HEK293T (cell line): ENCODE data around the gene SHMT2.
"Not testable (repeated sequence)": the region's sequence is repeated elsewhere in the genome, so short reads cannot be mapped to it uniquely, and the experiment has no call there.

Source experiments
- CTCF ChIA-PET: fragments of 350-600 bp; formaldehyde crosslinking; extraction: SDS; loops from one replicate; lab custom pipeline; 2021; ENCODE audit warnings: antibody characterized with exemption, inconsistent platforms; lab: Yijun Ruan, JAX
- POLR2A ChIA-PET: fragments of 350-600 bp; formaldehyde crosslinking; extraction: SDS; loops from one replicate; lab custom pipeline; 2020; ENCODE audit warnings: antibody characterized with exemption, inconsistent platforms; lab: Yijun Ruan, JAX
- DNase-seq: peaks from one replicate; pipeline ENCODE4 v3.0.0; 2012; ENCODE audit warnings: mixed read lengths; ENCODE audit errors: extremely low spot score
- ARNT ChIP-seq: fragments of 450-650 bp; IDR thresholded peaks from 2 replicates; pipeline ENCODE4 v1.6.1; 2017; ENCODE audit warnings: mild to moderate bottlenecking
- BHLHE40 ChIP-seq: fragments of 450-650 bp; IDR thresholded peaks from 2 replicates; pipeline ENCODE4 v1.6.1; 2016; ENCODE audit warnings: mild to moderate bottlenecking, moderate library complexity, borderline replicate concordance
- CTBP1 ChIP-seq: fragments of 450-650 bp; IDR thresholded peaks from 2 replicates; pipeline ENCODE4 v1.6.1; 2016; ENCODE audit warnings: borderline replicate concordance
- ELF4 ChIP-seq: fragments of 450-650 bp; IDR thresholded peaks from 2 replicates; pipeline ENCODE4 v1.6.1; 2017; ENCODE audit warnings: antibody characterized with exemption
- FOXA1 ChIP-seq: fragments of 450-650 bp; IDR thresholded peaks from 2 replicates; pipeline ENCODE4 v1.6.1; 2016; ENCODE audit warnings: mild to moderate bottlenecking
- FOXK2 ChIP-seq: fragments of 450-650 bp; IDR thresholded peaks from 2 replicates; pipeline ENCODE4 v1.6.1; 2016; ENCODE audit warnings: mild to moderate bottlenecking
- FOXM1 ChIP-seq: fragments of 450-650 bp; IDR thresholded peaks from 2 replicates; pipeline ENCODE4 v1.6.1; 2017; ENCODE audit warnings: mild to moderate bottlenecking, borderline replicate concordance
- HDGF ChIP-seq: fragments of 450-650 bp; IDR thresholded peaks from 2 replicates; pipeline ENCODE4 v1.6.1; 2017; ENCODE audit warnings: antibody characterized with exemption, borderline replicate concordance
- L3MBTL2 ChIP-seq: fragments of 450-650 bp; conservative IDR thresholded peaks from 2 replicates; pipeline ENCODE4 v1.6.1; 2016; ENCODE audit warnings: mild to moderate bottlenecking
- LEF1 ChIP-seq: fragments of 450-650 bp; IDR thresholded peaks from 2 replicates; pipeline ENCODE4 v1.6.1; 2017; ENCODE audit warnings: mild to moderate bottlenecking, borderline replicate concordance
- NFRKB ChIP-seq: fragments of 450-650 bp; IDR thresholded peaks from 2 replicates; pipeline ENCODE4 v1.6.1; 2016; ENCODE audit warnings: mild to moderate bottlenecking, moderate library complexity
- PKNOX1 ChIP-seq: fragments of 450-650 bp; IDR thresholded peaks from 2 replicates; pipeline ENCODE4 v1.6.1; 2016
- SP1 ChIP-seq: fragments of 450-650 bp; IDR thresholded peaks from 2 replicates; pipeline ENCODE4 v1.6.1; 2017
- SUZ12 ChIP-seq: fragments of 450-650 bp; IDR thresholded peaks from 2 replicates; pipeline ENCODE4 v1.6.1; 2016; ENCODE audit warnings: mild to moderate bottlenecking
- TARDBP ChIP-seq: fragments of 450-650 bp; IDR thresholded peaks from 2 replicates; pipeline ENCODE4 v1.6.1; 2016
- ZNF384 ChIP-seq: fragments of 450-650 bp; IDR thresholded peaks from 2 replicates; pipeline ENCODE4 v1.6.1; 2016

SHMT2 gene

DNA sequence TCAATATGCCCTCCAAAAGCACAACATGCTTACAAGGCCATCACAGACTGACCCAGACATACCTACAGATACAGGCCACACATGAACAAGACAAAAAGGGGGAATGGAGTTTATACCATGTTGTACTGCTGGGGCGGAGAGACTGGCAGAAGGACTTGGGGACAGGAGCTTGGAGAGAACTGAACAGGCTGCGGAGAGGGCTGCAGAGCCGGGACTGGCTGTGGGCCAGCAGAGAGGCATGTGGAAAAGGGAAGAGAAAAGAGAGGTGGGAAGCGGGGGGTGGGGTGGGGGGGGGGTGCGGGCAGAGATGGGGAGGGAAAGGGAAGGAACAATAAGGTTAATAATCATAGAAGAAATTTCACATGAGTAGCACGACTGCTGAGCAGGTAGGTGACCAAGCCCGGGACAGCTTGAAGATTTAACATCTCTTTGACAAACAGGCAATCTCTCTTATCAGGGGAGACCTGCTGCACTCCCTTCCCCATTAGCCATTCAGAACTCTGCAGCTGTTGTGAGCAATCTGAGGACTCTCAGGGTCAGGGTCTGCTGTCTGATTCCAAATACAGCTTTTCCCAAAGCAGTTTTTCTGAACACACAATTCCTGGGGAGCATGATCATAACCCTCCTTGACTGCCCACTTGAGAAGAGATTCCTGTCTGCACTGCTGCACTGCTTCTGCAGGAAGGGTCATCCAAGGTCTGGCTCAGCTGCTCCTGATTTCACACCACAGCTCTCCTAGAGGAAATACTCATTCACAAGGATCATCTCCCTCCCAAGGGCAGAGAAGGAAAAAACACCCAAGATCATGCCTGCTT is 43.0 kb downstream of the SHMT2 start:
- ChIA-PET CTCF (no interaction called here), POLR2A (no interaction called here)
- DNase-seq = no peak
- TF ChIP-seq NFRKB = no peak
- TF ChIP-seq SUZ12 = no peak
- TF ChIP-seq BHLHE40 = no peak
- no peak for TF ChIP-seq L3MBTL2
- TF ChIP-seq ARNT = no peak

DNA sequence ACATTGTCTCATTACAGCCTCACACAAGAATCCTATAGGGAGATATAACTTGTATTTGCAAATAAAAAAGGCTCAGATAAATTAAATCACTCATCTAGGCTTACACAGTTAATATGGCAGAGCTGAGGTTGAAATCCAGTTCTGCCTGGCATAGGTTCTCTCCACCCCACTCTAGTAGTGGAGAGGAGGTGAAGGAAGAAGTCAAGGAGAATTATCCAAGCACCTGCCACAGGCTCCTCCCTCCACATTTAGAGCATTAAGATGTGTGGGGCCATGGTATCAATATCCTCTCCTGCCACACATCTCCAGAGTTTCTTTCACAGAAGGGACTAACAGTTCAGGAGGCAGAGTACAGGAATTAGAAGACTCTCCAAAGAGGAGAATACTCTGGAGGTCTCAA is 44.0 kb downstream of the SHMT2 start:
- TF ChIP-seq FOXM1 = no peak
- TF ChIP-seq BHLHE40 = no peak
- TF ChIP-seq LEF1 = no peak
- TF ChIP-seq PKNOX1 = no peak
- no peak for TF ChIP-seq HDGF
- TF ChIP-seq NFRKB = no peak
- TF ChIP-seq ZNF384 = no peak
- TF ChIP-seq SP1 = no peak
- TF ChIP-seq CTBP1 = no peak
- TF ChIP-seq TARDBP = no peak
- TF ChIP-seq ARNT = no peak
- TF ChIP-seq SUZ12 = no peak
- TF ChIP-seq FOXK2 = no peak
- TF ChIP-seq L3MBTL2 = no peak
- TF ChIP-seq FOXA1 = no peak
- no peak for TF ChIP-seq ELF4
- no peak for DNase-seq
- POLR2A ChIA-PET = interaction anchor here (1.0 kb wide), 1 partner anchor 182 kb away, joined by 4 read pairs; no protein-coding TSS in a partner anchor
- CTCF ChIA-PET = no interaction called here

- DNase-seq, POLR2A ChIA-PET: not testable (repeated sequence)
- CTCF ChIA-PET = interaction anchor here (0.6 to 1.3 kb wide), 4 partner anchors 10 to 179 kb away, joined by 3 to 4 read pairs (median 4); partner anchors contain the start of gene INHBE
These were observed 46.7 kb downstream of the SHMT2 start for GRCh38 chr12:57276233-57276632.

- DNase-seq = peak; percentile 43
- TF ChIP-seq TARDBP (no peak), SUZ12 (no peak), FOXK2 (no peak), HDGF (no peak), NFRKB (no peak), ZNF384 (peak; percentile 96)
- ChIA-PET CTCF (interaction anchor here (0.6 to 1.3 kb wide), 6 partner anchors 11 to 182 kb away, joined by 3 to 7 read pairs (median 4); partner anchors contain the start of genes GLI1 and INHBE), POLR2A (no interaction called here)
These were observed 47.5 kb downstream of the SHMT2 start for GRCh38 chr12:57276935-57277563.

GRCh38 chr12:57278465-57279381 is 49.2 kb downstream of the SHMT2 start:
- ChIA-PET POLR2A (no interaction called here), CTCF (no interaction called here)
- no peak for TF ChIP-seq SP1
- no peak for TF ChIP-seq BHLHE40
- no peak for TF ChIP-seq ELF4
- no peak for TF ChIP-seq SUZ12
- no peak for TF ChIP-seq ARNT
- no peak for TF ChIP-seq NFRKB
- TF ChIP-seq TARDBP = no peak
- TF ChIP-seq PKNOX1 = no peak
- TF ChIP-seq FOXA1 = no peak
- TF ChIP-seq FOXM1 = no peak
- no peak for TF ChIP-seq CTBP1
- no peak for TF ChIP-seq ZNF384
- TF ChIP-seq FOXK2 = no peak
- no peak for TF ChIP-seq HDGF
- TF ChIP-seq LEF1 = no peak
- no peak for TF ChIP-seq L3MBTL2
- DNase-seq = no peak
